Measurements from ENCODE around the gene MAP4K2. TPM values are rescaled to one million over a fixed set of nuclear protein-coding genes. Genes with fewer than 3 reads are reported as not detected.

Gene MAP4K2
- total and polyA plus RNA-seq, 2 of the 13 experiments (the other 11 are each of a cell fraction or from before 2014, with no cell fraction given) = 8.3 to 17.6 TPM

- ChIA-PET CTCF (ENCODE audit: low intra/inter-chr PET ratio, low total read pairs) (no interaction called here), POLR2A (interaction anchor here (0.6 to 2.0 kb wide), 35 partner anchors 8 to 644 kb away, joined by 3 to 24 read pairs (median 5); partner anchors contain the start of genes ARL2, EHD1, FAU and MAP4K2)
- peaks cover 39% of the 10 kb centered on the region for H4K20me1 ChIP-seq (ENCODE audit: insufficient read depth, low read length)
- DNase-seq (ENCODE audit: low spot score) (peak; percentile 100), FAIRE-seq (peak; percentile 96), ATAC-seq (peak; percentile 97)
- no TSS peak for BruUV-seq (replicated peaks)
- peak within 1 kb of the TSS; percentile 94 to 98 (median 94) for H3K4me3 ChIP-seq (replicated peaks in 1 of 3; ENCODE audit: insufficient read depth in 1 of 3, low read depth in 2 of 3, low read length in 3 of 3)
- peaks cover 18 to 36% of the 10 kb centered on the region in 2 experiments for H3K36me3 ChIP-seq (replicated peaks in 1 of 2; ENCODE audit: control insufficient read depth in 1 of 2, insufficient read depth in 2 of 2, low read length in 2 of 2)
- under 1% methylated on average over 31 of the region's 80 CpGs for WGBS (ENCODE audit: low lambda C conversion rate)
- H3K4me2 ChIP-seq (ENCODE audit: low read depth, low read length) = peak within 1 kb of the TSS; percentile 95
- no peaks in the 10 kb centered on the region for H3K9me3 ChIP-seq (ENCODE audit: low read length)
- intact Hi-C loops (cut with micrococcal nuclease; ENCODE audit: unreplicated experiment) (loop anchor here (2.0 kb wide), 1 partner anchor 24 kb away; the partner anchor contains the start of gene MAP4K2), in situ Hi-C loops (cut with HindIII; ENCODE audit: extremely low pct_ligation_motif_present, low pct_unique_long_range_greater_than_20kb) (no loop called here)
- peak within 1 kb of the TSS; percentile 99 for H3K27ac ChIP-seq (ENCODE audit: extremely low read length, insufficient read depth, low read length)
- H3K27me3 ChIP-seq (ENCODE audit: control insufficient read depth in 1 of 2, insufficient read depth in 2 of 2, low read length in 2 of 2) = no peaks in the 10 kb centered on the region; a peak in 1 of 5 replicates
- peaks cover 36% of the 10 kb centered on the region for H3K79me2 ChIP-seq (ENCODE audit: insufficient read depth, low read length)
- H2AFZ ChIP-seq (ENCODE audit: low read length) = peak within 1 kb of the TSS; percentile 21
- H3K4me1 ChIP-seq (ENCODE audit: insufficient read depth, low read length) = peaks cover 39% of the 10 kb centered on the region
- H3K9ac ChIP-seq (ENCODE audit: insufficient read depth, low read depth, low read length) = peak within 1 kb of the TSS; percentile 97
- TF ChIP-seq MAX (IDR thresholded peaks at IDR 0.05) (peak; percentile 42), POLR2A (IDR thresholded peaks at IDR 0.05; ENCODE audit: insufficient read depth in 1 of 2, low read depth in 2 of 2, low read length in 2 of 2) (peak; percentile 95 to 97), PRDM4 (CRISPR knock-in tag; IDR thresholded peaks at IDR 0.05; ENCODE audit: borderline replicate concordance) (no peak), HOXA5 (CRISPR knock-in tag; IDR thresholded peaks at IDR 0.05) (0 out of 2 replicates have a peak, but pooled peaks have one; percentile 15), NR2F6 (IDR thresholded peaks at IDR 0.05) (no peak), NR2F6 (CRISPR knock-in tag; IDR thresholded peaks at IDR 0.05) (no peak; the same call in 1 of the 2 replicates), YY1 (IDR thresholded peaks at IDR 0.05; ENCODE audit: insufficient read depth, insufficient replicate concordance, low read depth, low read length) (peak; percentile 92), ZNF777 (CRISPR knock-in tag; IDR thresholded peaks at IDR 0.05) (no peak), NFYC (CRISPR knock-in tag; IDR thresholded peaks at IDR 0.05) (peak; percentile 83), ZHX1 (CRISPR knock-in tag; IDR thresholded peaks at IDR 0.05; ENCODE audit: low read depth) (peak; percentile 89), ZNF513 (CRISPR knock-in tag; conservative IDR thresholded peaks at IDR 0.05) (no peak), ZNF749 (CRISPR knock-in tag; IDR thresholded peaks at IDR 0.05; ENCODE audit: borderline replicate concordance) (no peak), FIP1L1 (IDR thresholded peaks at IDR 0.05; ENCODE audit: borderline replicate concordance, insufficient read depth, low read depth, low read length) (no peak), ZBTB34 (CRISPR knock-in tag; IDR thresholded peaks at IDR 0.05) (no peak)
These were observed 24.3 kb downstream of the MAP4K2 start, which contains the start of gene SF1 for GRCh38 chr11:64778473-64779298. Gene SF1 (minus strand): TSS chr11:64778542. CDS start chr11:64778392, 150 bp downstream.
